Neural cell (in vitro differentiated cells): ENCODE results near the gene SLC17A2.
"Not testable (repeated sequence)": the region's sequence is repeated elsewhere in the genome, so short reads cannot be mapped to it uniquely, and the experiment has no call there.

Experiments used
- EZH2 ChIP-seq: fragments of 200-600, 300-800 bp; shearing (Covaris generic), sonication (generic); IDR thresholded peaks from 2 replicates; pipeline ENCODE4 v1.6.1; 2014; ENCODE audit warnings: antibody characterized with exemption, low read length, borderline replicate concordance, mild to moderate bottlenecking; ENCODE audit not compliant: insufficient read depth, poor library complexity, severe bottlenecking
- MXI1 ChIP-seq: fragments of 450-650 bp; conservative IDR thresholded peaks from 2 replicates; pipeline ENCODE4 v1.6.1; 2014; ENCODE audit warnings: antibody characterized with exemption, mild to moderate bottlenecking; ENCODE audit not compliant: poor library complexity, severe bottlenecking
- RAD21 ChIP-seq: fragments of 450-650 bp; conservative IDR thresholded peaks from 2 replicates; pipeline ENCODE4 v1.6.1; 2014; ENCODE audit warnings: antibody characterized with exemption, mild to moderate bottlenecking, moderate library complexity
- TF ChIP-seq, protein P1 (sequence below): fragments of 450-650 bp; IDR thresholded peaks from 2 replicates; pipeline ENCODE4 v1.5.1; 2014; ENCODE audit warnings: antibody characterized with exemption, mild to moderate bottlenecking, moderate library complexity; ENCODE audit not compliant: poor library complexity, severe bottlenecking

DNA sequence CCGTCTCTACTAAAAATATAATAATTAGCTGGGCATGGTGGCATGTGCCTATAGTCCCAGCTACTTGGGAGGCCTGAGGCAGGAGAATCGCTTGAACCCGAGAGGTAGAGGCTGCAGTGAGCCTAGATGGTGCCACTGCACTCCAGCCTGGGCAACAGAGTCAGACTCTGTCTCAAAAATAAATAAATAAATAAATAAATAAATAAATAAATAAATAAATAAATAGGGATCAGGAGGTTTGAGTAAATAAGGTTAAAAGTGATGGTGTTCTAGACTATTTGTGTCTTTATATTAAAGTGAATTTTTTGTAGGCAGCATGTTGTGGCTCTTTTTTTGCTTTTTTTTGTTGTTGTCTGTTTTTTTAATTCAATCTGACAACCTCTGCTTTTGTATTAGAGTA is 17.0 kb upstream of the SLC17A2 start:
- TF ChIP-seq MXI1, EZH2, RAD21: not testable (repeated sequence)
- TF ChIP-seq, protein P1, sequence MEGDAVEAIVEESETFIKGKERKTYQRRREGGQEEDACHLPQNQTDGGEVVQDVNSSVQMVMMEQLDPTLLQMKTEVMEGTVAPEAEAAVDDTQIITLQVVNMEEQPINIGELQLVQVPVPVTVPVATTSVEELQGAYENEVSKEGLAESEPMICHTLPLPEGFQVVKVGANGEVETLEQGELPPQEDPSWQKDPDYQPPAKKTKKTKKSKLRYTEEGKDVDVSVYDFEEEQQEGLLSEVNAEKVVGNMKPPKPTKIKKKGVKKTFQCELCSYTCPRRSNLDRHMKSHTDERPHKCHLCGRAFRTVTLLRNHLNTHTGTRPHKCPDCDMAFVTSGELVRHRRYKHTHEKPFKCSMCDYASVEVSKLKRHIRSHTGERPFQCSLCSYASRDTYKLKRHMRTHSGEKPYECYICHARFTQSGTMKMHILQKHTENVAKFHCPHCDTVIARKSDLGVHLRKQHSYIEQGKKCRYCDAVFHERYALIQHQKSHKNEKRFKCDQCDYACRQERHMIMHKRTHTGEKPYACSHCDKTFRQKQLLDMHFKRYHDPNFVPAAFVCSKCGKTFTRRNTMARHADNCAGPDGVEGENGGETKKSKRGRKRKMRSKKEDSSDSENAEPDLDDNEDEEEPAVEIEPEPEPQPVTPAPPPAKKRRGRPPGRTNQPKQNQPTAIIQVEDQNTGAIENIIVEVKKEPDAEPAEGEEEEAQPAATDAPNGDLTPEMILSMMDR: not testable (repeated sequence)
